ENCODE data around the gene NARF.

DNA sequence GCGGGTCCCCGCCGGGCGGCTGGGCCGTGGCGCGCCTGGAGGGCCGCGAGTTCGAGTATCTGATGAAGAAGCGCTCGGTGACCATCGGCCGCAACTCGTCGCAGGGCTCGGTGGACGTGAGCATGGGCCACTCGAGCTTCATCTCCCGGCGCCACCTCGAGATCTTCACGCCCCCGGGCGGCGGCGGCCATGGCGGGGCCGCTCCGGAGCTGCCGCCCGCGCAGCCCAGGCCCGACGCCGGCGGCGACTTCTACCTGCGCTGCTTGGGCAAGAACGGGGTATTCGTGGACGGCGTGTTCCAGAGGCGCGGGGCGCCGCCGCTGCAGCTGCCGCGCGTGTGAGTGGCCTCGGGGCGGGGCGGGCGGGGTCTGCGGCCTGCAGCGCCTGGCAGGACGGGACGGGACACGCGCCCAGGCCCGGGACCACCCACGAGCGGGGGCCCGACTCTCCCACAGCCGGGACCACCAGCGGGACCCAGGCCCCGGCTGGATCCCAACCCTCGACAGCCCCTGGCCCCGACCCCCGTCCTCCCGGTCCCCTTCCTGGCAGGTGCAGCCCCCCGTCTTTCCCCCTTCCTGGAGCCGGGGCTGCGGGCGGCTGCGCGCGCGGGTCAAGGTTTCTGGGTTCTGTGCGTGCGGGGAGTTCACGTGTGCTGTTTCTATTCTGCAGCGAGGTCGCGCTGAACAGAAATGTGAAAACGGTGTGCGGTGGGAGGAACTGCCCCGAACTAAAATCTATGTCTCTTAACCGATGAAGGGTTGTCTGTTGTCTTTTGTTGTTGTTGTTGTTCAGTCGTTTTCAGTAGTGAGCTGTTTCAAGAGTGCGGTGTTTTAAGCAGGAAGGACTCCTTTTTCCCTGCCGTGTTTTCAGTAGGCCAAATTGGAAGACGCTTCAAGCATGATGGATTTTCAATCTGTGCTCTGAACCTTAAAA is 61.7 kb downstream of the NARF start:
- TF ChIP-seq, protein P1, sequence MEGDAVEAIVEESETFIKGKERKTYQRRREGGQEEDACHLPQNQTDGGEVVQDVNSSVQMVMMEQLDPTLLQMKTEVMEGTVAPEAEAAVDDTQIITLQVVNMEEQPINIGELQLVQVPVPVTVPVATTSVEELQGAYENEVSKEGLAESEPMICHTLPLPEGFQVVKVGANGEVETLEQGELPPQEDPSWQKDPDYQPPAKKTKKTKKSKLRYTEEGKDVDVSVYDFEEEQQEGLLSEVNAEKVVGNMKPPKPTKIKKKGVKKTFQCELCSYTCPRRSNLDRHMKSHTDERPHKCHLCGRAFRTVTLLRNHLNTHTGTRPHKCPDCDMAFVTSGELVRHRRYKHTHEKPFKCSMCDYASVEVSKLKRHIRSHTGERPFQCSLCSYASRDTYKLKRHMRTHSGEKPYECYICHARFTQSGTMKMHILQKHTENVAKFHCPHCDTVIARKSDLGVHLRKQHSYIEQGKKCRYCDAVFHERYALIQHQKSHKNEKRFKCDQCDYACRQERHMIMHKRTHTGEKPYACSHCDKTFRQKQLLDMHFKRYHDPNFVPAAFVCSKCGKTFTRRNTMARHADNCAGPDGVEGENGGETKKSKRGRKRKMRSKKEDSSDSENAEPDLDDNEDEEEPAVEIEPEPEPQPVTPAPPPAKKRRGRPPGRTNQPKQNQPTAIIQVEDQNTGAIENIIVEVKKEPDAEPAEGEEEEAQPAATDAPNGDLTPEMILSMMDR (IDR thresholded peaks at IDR 0.05) = no peak
- TF ChIP-seq POLR2A (IDR thresholded peaks at IDR 0.05) = no peak
